GM21576 (cell line): ENCODE data around the gene HELZ.

Experiments
- ATAC-seq: cut with Tn5 transposase; IDR thresholded peaks from one replicate; pipeline ENCODE4 v1.9.1; 2021; ENCODE audit warnings: mild to moderate bottlenecking, moderate library complexity; ENCODE audit not compliant: unreplicated experiment

The HELZ gene

DNA sequence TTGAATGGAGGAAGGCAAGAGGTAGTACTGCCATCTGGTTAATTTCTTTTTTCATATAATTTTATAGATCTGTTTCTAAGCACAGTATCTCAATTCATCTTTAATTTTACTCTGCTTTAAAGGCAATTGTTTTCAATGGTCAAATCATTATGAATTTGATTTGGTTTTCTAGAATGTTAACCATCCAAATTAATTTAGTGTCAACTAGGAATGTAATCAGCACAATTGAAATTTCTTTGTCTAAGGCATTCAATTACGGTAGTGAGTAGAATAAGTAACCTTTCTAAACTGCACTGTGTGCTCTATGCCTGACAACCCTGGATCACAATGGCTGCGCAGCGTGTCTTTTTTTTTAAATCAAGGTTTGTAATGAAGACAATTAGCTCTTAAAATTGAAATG, 156.4 kb downstream of the HELZ start:
- no peak for ATAC-seq

DNA sequence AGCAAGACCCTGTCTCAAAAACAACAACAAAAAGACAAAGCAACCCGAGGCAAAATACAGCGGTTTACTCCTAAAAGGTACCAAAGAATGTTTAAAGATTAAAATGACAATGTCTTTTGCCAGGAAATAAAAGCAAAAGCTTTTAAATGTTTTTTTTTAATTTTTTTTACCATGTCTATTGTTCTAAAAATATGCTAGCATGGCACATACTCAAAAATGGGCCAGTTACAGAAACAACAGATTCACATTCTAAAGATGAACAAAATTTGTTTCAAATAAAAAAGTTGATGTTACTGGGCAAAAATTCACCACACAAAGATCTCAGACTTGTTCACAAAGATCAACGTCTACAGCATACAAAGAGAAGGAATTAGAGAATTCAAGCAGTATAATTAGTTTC, 159.6 kb downstream of the HELZ start:
- no peak for ATAC-seq

DNA sequence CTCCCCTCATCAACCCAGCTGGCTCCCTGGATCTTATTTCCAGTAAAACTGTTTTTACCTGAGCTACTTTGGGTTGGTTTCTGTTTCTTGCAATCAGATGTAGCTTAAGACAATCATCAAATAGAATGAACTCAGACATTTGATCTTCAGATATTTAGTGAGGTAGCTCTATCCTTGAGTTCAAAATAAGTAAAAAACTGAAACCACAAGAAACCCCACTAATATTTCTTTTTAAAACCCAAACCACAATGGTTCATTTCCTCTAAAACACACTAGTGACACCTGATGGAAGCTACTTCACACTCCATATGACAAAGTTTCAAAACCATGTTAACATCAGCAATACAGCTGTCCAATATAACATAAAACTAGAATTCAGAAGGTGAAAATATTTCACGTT, 162.9 kb downstream of the HELZ start:
- peak; percentile 70 for ATAC-seq

GRCh38 chr17:67080804-67081203, 164.2 kb downstream of the HELZ start:
- no peak for ATAC-seq

- ATAC-seq, result no peak
These were observed 165.5 kb downstream of the HELZ start for GRCh38 chr17:67079491-67079890.

DNA sequence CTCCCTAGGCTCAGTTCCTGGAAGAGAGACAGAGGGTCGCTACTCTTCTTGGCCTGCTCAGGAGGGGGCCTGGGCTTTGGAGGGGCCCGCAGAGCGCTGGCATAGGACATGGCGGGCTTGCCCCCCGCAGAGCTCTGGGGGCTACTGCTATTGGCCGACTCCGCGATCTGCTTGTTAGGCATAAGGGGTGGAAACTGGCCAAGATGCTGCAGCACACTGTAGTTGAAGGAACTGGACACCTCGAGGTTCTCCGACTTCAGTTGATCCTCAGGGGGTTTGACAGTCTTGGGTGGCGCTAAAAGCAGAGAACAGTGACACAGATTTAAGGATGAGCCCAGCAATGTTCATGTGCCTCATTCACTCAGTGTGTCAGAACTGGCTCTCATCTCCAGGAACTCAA, 166.7 kb downstream of the HELZ start:
- no peak for ATAC-seq

DNA sequence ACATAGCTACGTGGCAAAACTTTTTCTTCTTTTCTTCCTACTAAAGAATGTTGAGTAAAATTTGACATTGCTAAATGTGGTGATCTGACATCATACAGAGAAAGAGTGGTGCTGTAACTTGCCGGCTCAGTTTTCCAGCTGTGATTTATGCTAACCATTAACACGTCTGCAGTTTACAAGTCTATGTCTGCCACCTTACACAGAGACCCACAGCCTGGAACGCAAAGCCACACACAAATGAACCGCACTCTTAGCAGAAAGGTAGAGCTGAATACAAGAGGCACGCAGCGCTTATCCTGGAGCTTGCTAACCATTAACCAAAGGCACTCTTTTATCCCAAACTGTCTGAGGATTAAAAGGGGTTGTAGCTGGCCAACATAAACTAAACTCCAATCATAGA, 168.7 kb downstream of the HELZ start:
- no peak for ATAC-seq

- no peak for ATAC-seq
These were observed 170.2 kb downstream of the HELZ start for GRCh38 chr17:67074781-67075180.

DNA sequence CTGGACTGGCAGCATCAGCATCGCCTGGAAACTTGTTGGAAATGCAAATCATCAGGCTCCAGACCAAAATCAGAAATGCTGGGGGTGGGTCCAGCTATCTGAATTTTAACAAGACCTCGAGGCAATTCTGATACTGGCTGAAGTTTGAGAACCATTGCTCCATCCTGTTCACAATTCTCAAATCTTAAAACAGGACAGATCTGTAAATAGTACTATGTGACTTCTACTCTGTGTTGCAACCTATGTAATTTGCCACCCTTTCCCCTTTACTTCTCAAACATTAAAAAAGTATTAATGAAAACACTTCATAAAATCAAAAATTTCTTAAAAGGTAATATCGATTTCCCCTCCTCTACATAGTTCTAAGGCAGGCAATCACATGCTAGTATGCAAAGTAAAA, 172.1 kb downstream of the HELZ start:
- no peak for ATAC-seq

- ATAC-seq, result no peak
These were observed 173.4 kb downstream of the HELZ start for GRCh38 chr17:67071595-67071994.

DNA sequence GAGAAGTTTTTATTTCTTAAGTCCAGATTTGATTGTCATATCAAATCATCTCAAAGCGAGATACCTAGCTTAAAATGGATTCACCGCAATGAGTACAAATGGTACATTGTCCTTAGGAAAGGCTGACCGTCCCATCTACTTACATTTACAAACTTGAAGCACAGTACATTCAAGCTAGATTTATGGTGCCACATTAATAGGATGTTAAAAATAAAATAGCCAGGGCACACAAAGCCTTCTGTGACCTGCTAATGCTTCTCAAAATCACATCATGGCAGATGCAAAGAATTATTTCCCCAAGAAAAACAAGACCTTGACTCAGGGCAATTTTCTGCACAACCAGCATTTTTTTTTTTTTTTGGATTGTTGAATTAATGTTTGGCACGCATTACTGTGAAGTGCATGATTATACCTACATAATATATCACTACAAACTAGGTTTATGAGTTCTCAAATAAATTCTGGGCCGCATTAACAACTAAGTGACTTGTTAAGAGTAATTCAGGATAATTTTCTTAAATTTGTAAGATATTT, 175.3 kb downstream of the HELZ start:
- ATAC-seq, result no peak

DNA sequence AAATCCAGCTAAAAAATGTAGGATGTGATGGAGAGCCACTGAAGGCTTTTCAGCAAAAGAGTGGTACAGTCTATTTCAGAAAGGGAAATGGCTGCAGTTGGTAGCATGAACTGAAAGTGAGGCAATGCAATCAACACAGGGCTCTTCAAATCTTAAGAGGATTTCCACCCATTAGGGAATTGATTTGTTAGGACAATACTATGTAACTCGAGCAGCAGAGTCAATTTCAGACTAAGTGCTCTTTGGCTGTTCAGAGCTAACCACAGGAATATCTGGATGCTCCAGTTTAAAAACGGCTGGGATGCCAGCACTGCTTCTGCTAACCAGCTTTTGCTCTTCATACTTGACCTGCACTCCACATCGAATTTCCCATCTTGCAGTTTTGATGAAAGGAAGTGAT, 176.0 kb downstream of the HELZ start:
- no peak for ATAC-seq

DNA sequence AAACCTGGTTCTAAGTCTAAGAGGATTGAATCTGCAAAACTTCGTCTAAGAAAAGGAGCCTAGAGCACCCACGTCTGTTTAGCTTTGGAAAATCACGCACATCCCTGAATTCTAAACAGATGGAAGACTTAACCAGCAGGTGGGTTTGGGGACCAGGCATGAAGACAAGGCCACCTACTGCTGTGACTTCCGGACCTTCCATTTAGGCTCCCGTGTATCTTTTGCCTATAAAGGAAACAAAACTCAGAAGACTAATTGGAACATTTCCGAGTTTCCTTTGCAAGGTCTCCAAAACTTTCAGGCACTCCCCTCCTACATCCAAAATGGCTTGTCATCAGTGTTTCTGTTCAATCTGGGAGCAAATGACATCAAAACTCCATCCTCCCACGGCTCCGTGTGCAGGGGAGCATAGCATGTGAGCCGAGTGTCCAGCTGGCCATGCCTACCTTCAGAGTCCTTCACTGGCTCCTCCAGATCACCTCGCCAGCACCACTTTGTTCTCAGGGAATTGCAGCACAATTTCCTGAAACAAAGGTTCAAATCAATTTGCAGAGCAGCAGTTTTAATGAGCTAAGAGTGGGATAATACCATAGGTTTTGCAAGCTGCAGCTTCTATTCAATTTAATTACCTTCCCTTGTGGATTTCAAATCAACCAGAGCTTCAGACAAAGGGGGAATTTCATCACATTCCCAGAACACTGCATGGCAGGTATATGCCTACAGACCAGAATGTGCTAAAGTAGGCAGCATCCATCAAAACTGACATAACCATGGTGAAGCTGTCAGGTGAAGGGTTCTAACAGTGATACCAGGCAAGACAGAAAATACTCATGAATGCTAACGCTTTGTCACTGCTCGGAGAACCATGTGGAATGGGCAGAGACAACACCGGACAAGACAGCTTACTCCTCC, 177.2 kb downstream of the HELZ start:
- no peak for ATAC-seq

DNA sequence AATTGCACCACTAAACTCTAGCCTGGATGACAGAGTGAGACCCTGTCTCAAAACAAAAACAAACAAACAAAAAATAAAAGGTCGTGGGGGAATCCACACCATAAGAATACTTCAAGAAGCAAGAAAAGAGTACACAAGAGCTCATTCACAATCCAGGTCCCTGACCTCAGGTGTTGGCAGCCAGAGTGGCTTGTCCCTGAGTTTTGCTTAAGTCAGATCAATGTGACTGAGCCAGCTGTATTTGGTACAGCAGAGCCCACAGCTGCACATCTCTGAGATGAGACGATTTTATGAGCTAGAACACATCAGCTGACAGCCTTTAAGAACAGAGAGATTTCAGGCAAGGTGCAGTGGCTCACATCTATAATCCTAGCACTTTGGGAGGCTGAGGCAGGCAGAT, 178.3 kb downstream of the HELZ start:
- no peak for ATAC-seq

DNA sequence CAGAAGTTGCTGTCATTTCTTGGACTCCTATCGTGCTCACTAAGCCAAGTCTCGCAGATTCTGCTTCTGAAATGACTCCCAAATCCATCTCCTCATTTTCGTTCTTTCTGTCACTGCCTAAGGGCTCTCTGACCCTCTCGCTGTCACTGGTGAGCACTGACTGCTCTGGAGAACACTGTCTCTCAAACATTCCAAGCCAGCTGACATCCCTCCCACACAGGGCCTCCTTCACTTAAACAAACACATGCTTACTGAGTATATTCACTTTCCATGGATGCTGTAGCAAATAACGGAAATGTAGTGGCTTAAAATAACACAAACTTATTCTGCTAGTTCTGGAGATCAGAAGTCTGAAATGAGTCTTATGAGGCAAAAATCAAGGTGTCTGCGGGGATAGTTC, 181.9 kb downstream of the HELZ start:
- no peak for ATAC-seq

- no peak for ATAC-seq
These were observed 185.6 kb downstream of the HELZ start for GRCh38 chr17:67059372-67059771.

- ATAC-seq, result no peak
These were observed 187.0 kb downstream of the HELZ start for GRCh38 chr17:67058036-67058435.

DNA sequence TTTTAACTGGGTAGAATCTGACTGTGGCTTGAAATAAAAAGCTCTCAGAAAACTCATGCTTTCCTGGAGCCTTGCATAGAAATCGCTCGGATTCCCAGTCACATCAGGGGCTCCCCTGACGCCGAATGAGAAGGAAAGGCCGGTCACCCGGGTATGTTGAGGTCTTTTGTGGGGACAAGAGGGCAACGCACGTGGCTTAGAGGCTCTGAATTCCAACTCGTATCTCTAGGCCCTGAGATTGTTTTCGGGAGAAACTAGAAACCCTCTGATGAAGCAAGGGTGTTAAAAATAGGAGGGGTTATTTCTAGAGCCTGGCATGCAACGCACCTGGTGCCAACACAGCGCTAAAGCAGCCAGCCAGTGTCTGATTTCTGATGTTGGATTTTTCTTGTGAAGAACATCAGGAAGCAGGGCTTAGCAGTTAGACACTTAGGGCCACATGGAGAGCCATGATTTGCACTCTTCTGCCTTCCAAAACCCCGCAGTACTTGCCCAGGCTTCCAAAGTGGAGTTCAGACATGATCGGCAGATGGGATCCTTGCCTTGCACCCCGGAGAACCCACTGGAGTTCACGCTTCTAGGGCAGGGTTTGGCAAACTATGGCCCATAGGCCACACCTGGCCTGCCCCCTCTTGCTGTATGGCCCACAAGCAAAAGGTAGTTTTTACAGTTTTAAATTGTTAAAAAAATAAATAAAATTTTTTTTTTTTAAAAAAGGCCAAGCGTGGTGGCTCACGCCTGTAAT, 188.1 kb downstream of the HELZ start:
- ATAC-seq, result no peak

- no peak for ATAC-seq
These were observed 188.9 kb downstream of the HELZ start for GRCh38 chr17:67055811-67056745.

DNA sequence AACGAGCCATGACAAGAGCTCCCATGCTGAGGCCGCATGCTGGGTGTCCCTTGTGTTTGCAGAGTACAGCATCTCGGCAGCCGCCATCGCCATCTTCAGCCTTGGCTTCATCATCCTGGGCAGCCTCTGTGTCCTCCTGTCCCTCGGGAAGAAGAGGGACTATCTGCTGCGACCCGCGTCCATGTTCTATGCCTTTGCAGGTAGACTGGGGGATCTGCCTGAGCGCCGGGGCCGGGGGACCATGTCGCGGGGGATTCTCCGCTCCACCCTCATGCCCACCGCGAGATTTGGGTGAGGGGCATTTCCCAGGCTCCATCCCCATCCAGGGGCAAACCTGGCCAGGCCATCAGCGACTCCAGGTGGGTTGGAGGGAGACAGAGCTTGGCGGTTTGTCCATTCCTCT, 190.0 kb downstream of the HELZ start:
- ATAC-seq, result no peak

DNA sequence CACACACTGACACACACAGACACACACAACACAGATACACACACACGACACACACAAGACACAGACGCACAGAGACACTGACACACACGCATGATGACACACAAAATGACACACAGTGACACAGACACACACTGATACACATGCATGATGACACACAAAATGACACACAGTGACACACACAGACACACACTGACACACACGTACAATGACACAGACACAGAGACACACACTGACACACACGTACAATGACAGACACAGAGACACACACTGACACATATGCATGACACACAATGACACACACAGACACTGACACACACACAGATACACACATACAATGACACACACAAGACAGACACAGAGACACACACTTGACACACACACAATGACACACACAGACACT, 190.4 kb downstream of the HELZ start:
- ATAC-seq, result no peak
